ENCODE results near the gene NKAIN1. TPM values are rescaled to one million over a fixed set of nuclear protein-coding genes. Genes with fewer than 3 reads are reported as not detected.

Gene NKAIN1
- total RNA-seq, 2 donors from 2014 or later: not detected

- Histone ChIP-seq H3K27ac (peak overlapping the region; percentile 86 to 93 (median 92)), H3K9me3 (no peaks in the 10 kb centered on the region), H3K4me3 (peak overlapping the region; percentile 37), H3K4me1 (peaks cover 12% of the 10 kb centered on the region), H3K36me3 (replicated peaks in 1 of 2; ENCODE audit: insufficient read depth in 1 of 2, low read depth in 2 of 2) (no peaks in the 10 kb centered on the region), H3K27me3 (no peaks in the 10 kb centered on the region)
- DNase-seq: peak; percentile 85 to 92 (median 90)
- 0 to 1% methylated on average over 4 to 23 of the region's 51 CpGs for WGBS, 2 donors
- ATAC-seq: peak; percentile 86
- TF ChIP-seq CTCF (IDR thresholded peaks at IDR 0.05) (no peak), POLR2A (IDR thresholded peaks at IDR 0.05) (peak; percentile 29 to 79 (median 61))
- intact Hi-C loops (cut with DNase I): no loop called here
Measured at GRCh38 chr1:31154632-31155215, 85.0 kb downstream of the NKAIN1 start.

- intact Hi-C loops (cut with DNase I): no loop called here
- H3K27ac ChIP-seq: peak overlapping the region; percentile 86 to 93 (median 92)
- ATAC-seq (no peak), DNase-seq (no peak)
- 74 to 78% methylated on average over 19 of the region's 19 CpGs for WGBS, 2 donors
- no peak for TF ChIP-seq POLR2A (IDR thresholded peaks at IDR 0.05)
- TF ChIP-seq CTCF (IDR thresholded peaks at IDR 0.05): no peak
- no peaks in the 10 kb centered on the region for H3K9me3 ChIP-seq
- no peaks in the 10 kb centered on the region for H3K36me3 ChIP-seq (replicated peaks in 1 of 2; ENCODE audit: insufficient read depth in 1 of 2, low read depth in 2 of 2)
- no peaks in the 10 kb centered on the region for H3K27me3 ChIP-seq
- peak overlapping the region; percentile 33 to 37 for H3K4me3 ChIP-seq
- H3K4me1 ChIP-seq: peaks cover 12% of the 10 kb centered on the region
Measured at GRCh38 chr1:31154000-31154631, 85.6 kb downstream of the NKAIN1 start.

- H3K9me3 ChIP-seq: no peaks in the 10 kb centered on the region
- no peaks in the 10 kb centered on the region for H3K27me3 ChIP-seq
- no peak overlapping the region for H3K4me3 ChIP-seq
- H3K27ac ChIP-seq: no peak overlapping the region
- ATAC-seq (no peak), DNase-seq (no peak)
- TF ChIP-seq POLR2A (IDR thresholded peaks at IDR 0.05): no peak
- no peak for TF ChIP-seq CTCF (IDR thresholded peaks at IDR 0.05)
- intact Hi-C loops (cut with DNase I): no loop called here
- 94 to 96% methylated on average over 3 of the region's 3 CpGs for WGBS, 2 donors
- peaks cover 12% of the 10 kb centered on the region for H3K4me1 ChIP-seq
- H3K36me3 ChIP-seq (replicated peaks in 1 of 2; ENCODE audit: insufficient read depth in 1 of 2, low read depth in 2 of 2): no peaks in the 10 kb centered on the region
Measured at GRCh38 chr1:31153423-31153822, 86.3 kb downstream of the NKAIN1 start.

GRCh38 chr1:31152181-31152795 lies 87.4 kb downstream of the NKAIN1 start:
- no peaks in the 10 kb centered on the region for H3K27me3 ChIP-seq
- WGBS, 2 donors: 61 to 72% methylated on average over 4 to 8 of the region's 8 CpGs
- H3K27ac ChIP-seq: no peak overlapping the region
- H3K36me3 ChIP-seq (replicated peaks in 1 of 2; ENCODE audit: insufficient read depth in 1 of 2, low read depth in 2 of 2): no peaks in the 10 kb centered on the region
- no peak overlapping the region for H3K4me3 ChIP-seq
- H3K4me1 ChIP-seq: peaks cover 12% of the 10 kb centered on the region
- no peak for TF ChIP-seq CTCF (IDR thresholded peaks at IDR 0.05)
- TF ChIP-seq POLR2A (IDR thresholded peaks at IDR 0.05): no peak
- DNase-seq (no peak), ATAC-seq (no peak)
- intact Hi-C loops (cut with DNase I): no loop called here
- no peaks in the 10 kb centered on the region for H3K9me3 ChIP-seq

All from body of pancreas (tissue), 4 donors.